Heart right ventricle (tissue), 16 donors: ENCODE results near the gene BEST3. TPM values are rescaled to one million over a fixed set of nuclear protein-coding genes. Genes with fewer than 3 reads are reported as not detected.

Source experiments
- ATAC-seq, 8 donors: fragments of 200-7000 bp; cut with Tn5 transposase; one replicate each; pipeline ENCODE4 v1.9.1; 2020; ENCODE audit warnings: mild to moderate bottlenecking in 8 of 8, moderate library complexity in 8 of 8, moderate number of reproducible peaks in 1 of 8
- DNase-seq, 2 donors: peaks; one replicate each; pipeline ENCODE4 v3.0.0-alpha.2; 2020
- H3K27ac ChIP-seq, 10 donors: fragments of 200-600 bp; sonication (generic) in 2 of 10; one replicate each; pipeline versions ENCODE4 v1.5.0 to v1.8.0; 2020 to 2022; ENCODE audit warnings: mild to moderate bottlenecking in 3 of 10
- H3K27me3 ChIP-seq, 7 donors: fragments of 200-600 bp; one replicate each; pipeline ENCODE4 v1.8.0; 2021 to 2022; ENCODE audit warnings: mild to moderate bottlenecking in 2 of 7
- H3K36me3 ChIP-seq, 9 donors: fragments of 200-600 bp; sonication (generic) in 1 of 9; one replicate each; pipeline versions ENCODE4 v1.5.0 to v1.8.0; 2020 to 2022; ENCODE audit warnings: mild to moderate bottlenecking in 2 of 9
- H3K4me1 ChIP-seq, 9 donors: fragments of 200-600 bp; sonication (generic) in 1 of 9; one replicate each; pipeline versions ENCODE4 v1.5.0 to v1.8.0; 2020 to 2022; ENCODE audit warnings: mild to moderate bottlenecking in 4 of 9
- H3K4me3 ChIP-seq, 10 donors: fragments of 200-600 bp; sonication (generic) in 2 of 10; one replicate each; pipeline versions ENCODE4 v1.5.0 to v1.8.0; 2020 to 2022; ENCODE audit warnings: mild to moderate bottlenecking in 7 of 10, moderate library complexity in 2 of 10
- H3K9me3 ChIP-seq, 11 donors: fragments of 200-600 bp in 10 of 11; sonication (generic) in 2 of 11; one replicate each; pipeline versions ENCODE4 v1.5.0 to v1.8.0; 2013 to 2022; ENCODE audit warnings: mild to moderate bottlenecking in 2 of 11, control low read depth in 1 of 11, moderate library complexity in 1 of 11
- CTCF ChIP-seq, 9 donors: fragments of 200-600 bp; sonication (generic) in 2 of 9; IDR thresholded peaks; one replicate each; pipeline versions ENCODE4 v1.5.0 to v1.8.0; 2021 to 2022; ENCODE audit warnings: antibody characterized with exemption in 9 of 9, mild to moderate bottlenecking in 5 of 9, moderate library complexity in 1 of 9
- WGBS, 2 donors: extraction: QIAGEN DNeasy Blood & Tissue Kit; methylation state at CpG; one replicate each; pipeline ENCODE4 v1.1.7; 2013; ENCODE audit warnings: inconsistent platforms in 1 of 2; 5-methylcytosine and 5-hydroxymethylcytosine counted together
- intact Hi-C, 10 donors: fragments of 100-400 bp; cut with DNase I; formaldehyde crosslinking; loops; one replicate each; pipeline versions ENCODE4 v1.11.1 to v1.14.2; 2022
- polyA plus RNA-seq, 2 donors: library from polyadenylated mRNA; stranded (reverse); fragments of 200-250 nt; gene quantifications; one replicate each; pipeline ENCODE4 v1.2.3, GENCODE V29; 2013
- total RNA-seq, 10 donors: library from RNA; stranded (reverse); fragmentation: NEBNext Ultra II Directional in 3 of 10; extraction: Animal tissue kit (Norgen Biotek cat#: 25700) in 3 of 10; gene quantifications; one replicate each; pipeline versions ENCODE4 v1.2.1 to v1.2.4, GENCODE V29; 2021 to 2023
- donor health status: Arrhythmogenic right ventricular cardiomyopathy.
- donor health status: ischemic (EF 13 %, LVEDD 7.1; RV severe dilation, severe dysfunction).
- donor health status: healthy with polysubstance abuse.
- donor health status: DM: no; HTN: yes; CAD: no.
- donor health status: DM: no; HTN: no; CAD: no.
- donor health status: ischemic (EF 25% LVEDD 6.9; RV normal size, moderate dysfunction).
- donor health status: ischemic (EF 25% LVEDD 5.7; RV mildly dilated, moderate dysfunction).
- donor health status: healthy.
- donor health status: DM: yes; HTN: yes; CAD: no.
- donor health status: Ischemic cardiomyopathy.
- donor health status: ischemic (EF 35%, LVEDD 5.7; RV mildly dilated, moderate dysfunction).
- donor health status: nonischemic (EF 11% LVEDD 7.7; RV severe dilation, severe dysfunction).
- donor health status: DM: yes; HTN: yes; CAD: no.
- donor health status: PGD.
- donor health status: ischemic (EF 29% LVEDD 5.4; RV normal size, mild dysfunction).
- donor health status: nonischemic (EF 23%, LVEDD 6.1; RV moderate dilation, normal function).

BEST3 gene
- total and polyA plus RNA-seq, 12 donors, result 0.07 to 0.64 (median 0.35) TPM; not detected in 3

- Histone ChIP-seq H3K36me3 (no peaks in the 10 kb centered on the region), H3K27me3 (no peaks in the 10 kb centered on the region), H3K9me3 (peaks cover 0 to 2% (median 0%) of the 10 kb centered on the region in 11 donors), H3K4me3 (no peak overlapping the region), H3K4me1 (peaks cover 0 to 18% (median 0%) of the 10 kb centered on the region in 9 donors), H3K27ac (no peak overlapping the region)
- TF ChIP-seq CTCF (IDR thresholded peaks at IDR 0.05), result no peak
- DNase-seq, result no peak
- intact Hi-C loops, result no loop called here
- WGBS, 2 donors, result 93 to 97% methylated on average over 2 of the region's 2 CpGs
- no peak for ATAC-seq
These were observed 54.1 kb downstream of the BEST3 start for GRCh38 chr12:69645031-69645430.

GRCh38 chr12:69644511-69644910 is 54.6 kb downstream of the BEST3 start:
- Histone ChIP-seq H3K4me1 (peaks cover 0 to 13% (median 0%) of the 10 kb centered on the region in 9 donors), H3K27me3 (no peaks in the 10 kb centered on the region), H3K9me3 (no peaks in the 10 kb centered on the region), H3K27ac (no peak overlapping the region), H3K4me3 (no peak overlapping the region), H3K36me3 (no peaks in the 10 kb centered on the region)
- no peak for DNase-seq
- TF ChIP-seq CTCF (IDR thresholded peaks at IDR 0.05), result no peak
- intact Hi-C loops, result loop anchor here in 2 of 10 donors (5.0 kb wide), 2 partner anchors 37 to 287 kb away; partner anchors contain the start of gene YEATS4 (in 1 of the 2)
- no peak for ATAC-seq

- Histone ChIP-seq H3K4me1 (peaks cover 0 to 8% (median 0%) of the 10 kb centered on the region in 9 donors), H3K9me3 (no peaks in the 10 kb centered on the region), H3K4me3 (no peak overlapping the region), H3K36me3 (no peaks in the 10 kb centered on the region), H3K27ac (peak overlapping the region in 3 of 10 donors; percentile 6 to 61 (median 10)), H3K27me3 (no peaks in the 10 kb centered on the region)
- TF ChIP-seq CTCF (IDR thresholded peaks at IDR 0.05), result peak in 2 of 9 donors; percentile 20 to 29
- DNase-seq (peak; percentile 28 to 52), ATAC-seq (peak; percentile 76 to 96 (median 82))
- WGBS, 2 donors, result 44 to 59% methylated on average over 6 of the region's 6 CpGs
- intact Hi-C loops, result loop anchor here in 3 of 10 donors (2.0 to 5.0 kb wide), 3 partner anchors 35 to 285 kb away; partner anchors contain the start of gene YEATS4 (in 1 of the 3)
These were observed 56.6 kb downstream of the BEST3 start for GRCh38 chr12:69642531-69642930.

GRCh38 chr12:69641546-69641945 is 57.6 kb downstream of the BEST3 start:
- Histone ChIP-seq H3K27ac (no peak overlapping the region), H3K4me1 (peaks cover 0 to 8% (median 0%) of the 10 kb centered on the region in 9 donors), H3K27me3 (no peaks in the 10 kb centered on the region), H3K36me3 (no peaks in the 10 kb centered on the region), H3K4me3 (no peak overlapping the region), H3K9me3 (no peaks in the 10 kb centered on the region)
- no peak for DNase-seq
- TF ChIP-seq CTCF (IDR thresholded peaks at IDR 0.05), result no peak
- intact Hi-C loops, result loop anchor here in 2 of 10 donors (5.0 kb wide), 2 partner anchors 34 to 284 kb away; partner anchors contain the start of gene YEATS4 (in 1 of the 2)
- 80 to 82% methylated on average over 7 of the region's 7 CpGs for WGBS, 2 donors
- peak in 1 of 8 donors; percentile 43 for ATAC-seq
